Bronchial epithelial cell (primary cell): ENCODE results near the gene PIK3IP1. TPM values are rescaled to one million over a fixed set of nuclear protein-coding genes. Genes with fewer than 3 reads are reported as not detected.

ENCODE experiments used
- DNase-seq: peaks from one replicate; pipeline ENCODE4 v3.0.0-alpha.2; 2010; ENCODE audit warnings: low read depth
- FAIRE-seq: peaks from 2 replicates; lab custom pipeline; 2011; peaks lifted over from hg19 to GRCh38; lab: Jason Lieb, UNC
- H3K27me3 ChIP-seq: 2 replicates; pipeline ENCODE4 v1.5.1; 2011; ENCODE audit warnings: low read length; ENCODE audit not compliant: control insufficient read depth, insufficient read depth
- H3K36me3 ChIP-seq: 2 replicates; pipeline ENCODE4 v1.5.1; 2011; ENCODE audit warnings: low read length; ENCODE audit not compliant: control insufficient read depth, insufficient read depth
- H3K4me3 ChIP-seq: 2 replicates; pipeline ENCODE4 v1.5.1; 2011; ENCODE audit warnings: mild to moderate bottlenecking, low read depth, low read length, control low read depth
- total RNA-seq: library from RNA; depleted of rRNA; stranded (reverse); fragments of >200 nt; gene quantifications from 2 replicates; pipeline ENCODE4 v1.2.1, GENCODE V29; 2014
- TF ChIP-seq, protein P1 (sequence below): IDR thresholded peaks from 2 replicates; pipeline ENCODE4 v1.5.1; 2011; ENCODE audit warnings: mild to moderate bottlenecking, moderate library complexity, low read length, control low read depth, inconsistent platforms; ENCODE audit not compliant: insufficient read depth, severe bottlenecking

PIK3IP1 gene
- total RNA-seq, 1 donor from 2014 or later, result 6.3 TPM

- Histone ChIP-seq H3K36me3 (peaks cover 16% of the 10 kb centered on the region), H3K27me3 (no peaks in the 10 kb centered on the region), H3K4me3 (no peak overlapping the region)
- TF ChIP-seq, protein P1, sequence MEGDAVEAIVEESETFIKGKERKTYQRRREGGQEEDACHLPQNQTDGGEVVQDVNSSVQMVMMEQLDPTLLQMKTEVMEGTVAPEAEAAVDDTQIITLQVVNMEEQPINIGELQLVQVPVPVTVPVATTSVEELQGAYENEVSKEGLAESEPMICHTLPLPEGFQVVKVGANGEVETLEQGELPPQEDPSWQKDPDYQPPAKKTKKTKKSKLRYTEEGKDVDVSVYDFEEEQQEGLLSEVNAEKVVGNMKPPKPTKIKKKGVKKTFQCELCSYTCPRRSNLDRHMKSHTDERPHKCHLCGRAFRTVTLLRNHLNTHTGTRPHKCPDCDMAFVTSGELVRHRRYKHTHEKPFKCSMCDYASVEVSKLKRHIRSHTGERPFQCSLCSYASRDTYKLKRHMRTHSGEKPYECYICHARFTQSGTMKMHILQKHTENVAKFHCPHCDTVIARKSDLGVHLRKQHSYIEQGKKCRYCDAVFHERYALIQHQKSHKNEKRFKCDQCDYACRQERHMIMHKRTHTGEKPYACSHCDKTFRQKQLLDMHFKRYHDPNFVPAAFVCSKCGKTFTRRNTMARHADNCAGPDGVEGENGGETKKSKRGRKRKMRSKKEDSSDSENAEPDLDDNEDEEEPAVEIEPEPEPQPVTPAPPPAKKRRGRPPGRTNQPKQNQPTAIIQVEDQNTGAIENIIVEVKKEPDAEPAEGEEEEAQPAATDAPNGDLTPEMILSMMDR, result no peak
- DNase-seq, result no peak
- FAIRE-seq, result no peak
Observed at GRCh38 chr22:31286360-31287255, 5.7 kb downstream of the PIK3IP1 start.

DNA sequence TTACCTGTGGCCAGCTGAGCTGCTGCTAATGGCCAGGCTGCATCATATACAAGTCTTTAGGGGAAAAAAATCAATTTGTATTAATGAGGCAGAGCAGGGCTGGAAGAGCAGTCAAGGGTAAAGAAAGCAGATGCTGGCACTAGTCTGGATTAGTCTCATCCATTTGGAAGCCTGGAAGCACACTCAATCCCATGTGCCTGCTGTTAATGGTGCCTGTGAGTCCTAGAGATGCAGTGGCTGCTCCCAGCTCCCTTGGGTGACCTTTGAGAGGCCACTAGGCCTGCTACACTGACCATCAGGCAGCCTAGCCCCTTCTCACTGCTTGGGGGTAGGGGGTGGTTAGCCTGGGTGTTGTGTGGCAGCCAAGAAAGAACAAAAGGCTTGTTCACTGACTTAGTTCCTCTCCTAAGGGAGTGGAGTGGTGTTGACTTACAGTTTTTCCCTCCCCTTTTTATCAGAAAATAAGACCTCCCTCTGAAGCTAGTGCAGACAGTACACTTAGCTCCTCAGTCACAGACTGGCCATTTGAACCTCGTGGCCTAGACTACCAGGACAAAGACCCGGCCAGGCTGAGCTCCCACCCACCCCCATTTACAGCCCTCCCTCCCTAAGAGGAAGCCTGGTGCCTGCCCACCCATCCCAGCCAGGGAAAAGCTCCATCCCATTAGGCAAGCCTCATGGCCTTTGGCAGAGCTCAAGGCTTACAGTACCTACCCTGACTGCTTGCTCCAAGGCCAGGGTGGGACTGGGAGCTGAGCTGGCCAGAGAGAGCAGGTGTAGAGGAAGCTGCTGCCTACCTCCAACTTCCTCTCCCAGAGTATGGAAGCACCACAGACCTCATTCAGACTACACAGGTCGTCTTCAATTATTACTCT, 7.8 kb downstream of the PIK3IP1 start:
- TF ChIP-seq, protein P1, result no peak
- Histone ChIP-seq H3K36me3 (peaks cover 16% of the 10 kb centered on the region), H3K27me3 (no peaks in the 10 kb centered on the region), H3K4me3 (no peak overlapping the region)
- no peak for DNase-seq
- FAIRE-seq, result peak; percentile 60

GRCh38 chr22:31282748-31283468, 9.4 kb downstream of the PIK3IP1 start:
- H3K4me3 ChIP-seq, result no peak overlapping the region
- H3K27me3 ChIP-seq, result no peaks in the 10 kb centered on the region
- FAIRE-seq (peak; percentile 60), DNase-seq (no peak)
- TF ChIP-seq, protein P1, result no peak
- peaks cover 19% of the 10 kb centered on the region for H3K36me3 ChIP-seq

GRCh38 chr22:31281733-31282132, 10.6 kb downstream of the PIK3IP1 start:
- peaks cover 23% of the 10 kb centered on the region for H3K36me3 ChIP-seq
- TF ChIP-seq, protein P1, result no peak
- no peak for DNase-seq
- no peak overlapping the region for H3K4me3 ChIP-seq
- no peaks in the 10 kb centered on the region for H3K27me3 ChIP-seq
- FAIRE-seq, result no peak

DNA sequence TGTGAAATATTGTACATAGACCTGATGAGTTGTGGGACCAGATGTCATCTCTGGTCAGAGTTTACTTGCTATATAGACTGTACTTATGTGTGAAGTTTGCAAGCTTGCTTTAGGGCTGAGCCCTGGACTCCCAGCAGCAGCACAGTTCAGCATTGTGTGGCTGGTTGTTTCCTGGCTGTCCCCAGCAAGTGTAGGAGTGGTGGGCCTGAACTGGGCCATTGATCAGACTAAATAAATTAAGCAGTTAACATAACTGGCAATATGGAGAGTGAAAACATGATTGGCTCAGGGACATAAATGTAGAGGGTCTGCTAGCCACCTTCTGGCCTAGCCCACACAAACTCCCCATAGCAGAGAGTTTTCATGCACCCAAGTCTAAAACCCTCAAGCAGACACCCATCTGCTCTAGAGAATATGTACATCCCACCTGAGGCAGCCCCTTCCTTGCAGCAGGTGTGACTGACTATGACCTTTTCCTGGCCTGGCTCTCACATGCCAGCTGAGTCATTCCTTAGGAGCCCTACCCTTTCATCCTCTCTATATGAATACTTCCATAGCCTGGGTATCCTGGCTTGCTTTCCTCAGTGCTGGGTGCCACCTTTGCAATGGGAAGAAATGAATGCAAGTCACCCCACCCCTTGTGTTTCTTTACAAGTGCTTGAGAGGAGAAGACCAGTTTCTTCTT, 12.3 kb downstream of the PIK3IP1 start:
- Histone ChIP-seq H3K36me3 (peaks cover 23% of the 10 kb centered on the region), H3K4me3 (no peak overlapping the region), H3K27me3 (no peaks in the 10 kb centered on the region)
- no peak for FAIRE-seq
- TF ChIP-seq, protein P1, result no peak
- DNase-seq, result peak; percentile 57
